GM19351 (cell line): ENCODE results near the gene HDLBP.
"Not testable (repeated sequence)": the region's sequence is repeated elsewhere in the genome, so short reads cannot be mapped to it uniquely, and the experiment has no call there.

ENCODE experiments used
- ATAC-seq: cut with Tn5 transposase; IDR thresholded peaks from one replicate; pipeline ENCODE4 v1.9.1; 2021; ENCODE audit warnings: mild to moderate bottlenecking, moderate library complexity; ENCODE audit not compliant: unreplicated experiment

Gene HDLBP

DNA sequence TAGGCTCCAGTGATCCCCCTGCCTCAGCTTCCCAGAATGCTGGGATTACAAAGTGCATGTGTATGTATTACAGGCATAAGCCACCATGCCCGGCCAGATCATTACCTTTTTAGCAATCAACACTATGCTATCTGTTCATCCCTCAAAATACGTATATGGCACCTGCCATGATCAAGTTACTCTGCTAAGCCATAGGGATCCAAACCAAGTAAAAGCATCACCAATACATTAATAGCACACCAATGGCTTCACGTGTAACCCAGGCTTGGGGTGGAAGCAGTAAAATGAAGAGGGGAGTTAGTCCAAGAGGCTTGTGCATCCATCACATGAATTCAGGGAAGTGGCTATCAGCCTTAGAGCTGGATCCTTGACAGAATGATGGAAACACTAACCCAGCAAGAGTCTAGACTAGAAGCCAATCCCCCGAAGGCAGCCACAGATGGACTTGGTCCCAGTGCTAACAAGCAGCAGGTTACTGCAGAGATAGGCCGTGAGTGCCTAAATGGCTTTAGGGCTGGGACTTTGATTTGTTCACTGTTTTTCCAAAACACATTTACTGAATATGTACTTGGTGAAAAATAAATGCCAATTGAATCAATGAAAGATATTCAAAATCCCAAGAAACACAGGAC is 11.3 kb downstream of the HDLBP start:
- ATAC-seq, result no peak

DNA sequence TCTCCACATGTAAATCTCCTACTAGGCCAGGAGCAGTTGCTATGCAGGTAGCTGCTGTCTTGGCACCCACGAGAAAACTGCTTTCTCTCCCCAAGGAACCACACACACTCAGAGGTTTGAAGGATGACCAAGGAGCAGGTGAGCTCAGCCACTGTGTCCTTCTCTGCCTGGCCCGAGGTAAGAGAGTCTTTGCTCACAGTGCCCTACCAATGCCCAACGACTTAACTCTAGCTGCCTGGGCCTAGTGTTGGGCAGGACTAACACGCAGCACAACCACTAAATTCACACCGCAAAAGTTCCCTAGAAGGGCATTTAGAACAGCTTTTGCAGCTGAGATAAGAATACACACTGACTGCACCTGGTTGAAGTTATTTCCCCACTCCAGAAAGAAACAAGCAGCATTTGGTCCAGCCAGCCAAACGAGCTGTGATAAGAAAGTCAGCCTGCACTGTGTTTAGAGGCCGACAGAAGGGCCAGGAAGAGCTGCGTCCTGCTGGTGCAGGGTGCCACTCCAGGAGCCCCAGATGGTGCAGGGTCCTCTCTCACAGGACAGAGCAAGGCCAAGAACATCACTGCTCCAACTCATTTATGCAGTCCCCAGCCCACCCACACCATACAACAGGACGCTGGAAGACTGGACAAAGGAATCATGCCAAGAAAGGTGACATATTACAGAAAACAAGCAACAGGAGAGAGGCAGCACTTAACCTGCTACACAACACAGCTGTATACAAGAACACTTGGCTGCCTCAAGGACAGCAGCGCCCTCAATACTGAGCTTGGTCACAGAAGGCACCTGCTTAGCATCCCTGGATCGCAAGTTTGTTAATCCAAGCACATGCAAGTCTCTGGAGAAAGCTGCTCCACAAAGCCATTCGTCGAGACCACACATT is 12.5 kb downstream of the HDLBP start:
- ATAC-seq, result no peak

DNA sequence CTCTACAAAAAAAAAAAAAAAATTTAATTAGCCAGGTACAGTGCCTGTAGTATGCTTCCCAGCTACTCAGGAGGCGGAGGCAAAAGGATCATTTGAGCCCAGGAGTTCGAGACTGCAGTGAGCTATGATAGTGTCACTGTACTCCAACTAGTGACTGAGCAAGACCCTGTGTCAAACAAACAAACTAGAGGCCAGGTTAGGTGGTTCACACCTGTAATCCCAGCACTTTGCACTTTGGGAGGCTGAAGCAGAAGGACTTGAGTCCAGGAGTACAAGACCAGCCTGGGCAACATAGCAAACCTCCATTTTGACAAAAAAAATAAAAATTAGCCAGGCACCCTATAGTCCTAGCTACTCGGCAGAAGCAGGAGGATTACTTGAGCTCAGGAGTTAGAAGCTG is 13.4 kb downstream of the HDLBP start:
- no peak for ATAC-seq

DNA sequence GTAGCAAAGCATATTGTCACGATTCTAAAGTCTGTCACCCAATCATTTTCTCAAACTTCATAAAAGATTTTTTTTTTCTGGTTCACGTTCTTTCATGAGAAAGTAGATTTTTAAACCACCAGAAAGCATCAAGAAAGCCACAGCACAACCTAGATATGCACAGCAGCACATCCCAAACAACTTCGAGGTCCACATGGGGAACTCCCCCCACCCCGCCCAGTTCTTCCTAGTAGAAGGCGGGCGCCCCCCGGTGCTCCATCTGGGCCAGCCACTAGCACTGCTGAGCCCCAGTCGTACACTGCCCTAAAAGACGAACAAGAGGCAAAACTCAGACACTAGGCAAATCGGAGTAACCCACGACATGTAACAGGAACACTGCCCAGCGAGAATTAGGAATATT is 15.5 kb downstream of the HDLBP start:
- ATAC-seq, result no peak

DNA sequence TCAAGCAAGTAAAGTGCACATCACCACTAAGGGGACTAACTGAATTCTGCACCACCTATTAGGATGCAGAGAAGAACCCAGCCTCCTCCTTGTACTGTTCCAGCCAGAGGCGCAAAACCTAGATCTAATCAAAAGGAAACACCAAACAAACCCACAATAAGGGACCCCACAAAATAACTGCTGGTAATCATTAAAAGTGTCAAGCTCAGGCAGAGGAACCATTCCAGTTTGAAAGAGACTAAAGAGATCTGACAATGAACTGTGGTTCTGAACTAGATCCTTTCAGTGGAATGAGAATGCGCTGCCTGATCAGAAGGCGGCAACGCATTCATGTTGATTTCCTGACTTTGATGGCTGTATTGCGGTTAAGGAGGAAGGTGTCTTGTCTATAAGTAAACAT is 16.8 kb downstream of the HDLBP start:
- ATAC-seq, result no peak

DNA sequence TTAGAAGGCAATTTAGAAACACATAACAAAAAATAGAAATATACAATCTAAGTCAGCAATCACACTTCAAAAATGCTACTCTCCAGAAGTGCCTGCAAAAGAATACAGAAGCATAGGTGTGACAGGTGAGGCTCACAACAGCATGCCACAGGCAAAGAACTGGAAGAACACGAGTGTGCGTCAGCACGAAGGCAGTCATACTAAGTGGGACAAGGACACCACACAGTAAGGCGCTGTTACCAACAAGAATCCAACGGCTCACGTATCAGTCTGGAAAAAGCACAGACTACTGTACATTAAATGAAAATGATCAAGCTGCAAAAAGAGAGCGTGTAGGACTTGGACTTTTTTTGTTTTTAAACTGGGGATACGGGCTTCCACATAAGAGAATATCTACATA is 18.7 kb downstream of the HDLBP start:
- no peak for ATAC-seq

DNA sequence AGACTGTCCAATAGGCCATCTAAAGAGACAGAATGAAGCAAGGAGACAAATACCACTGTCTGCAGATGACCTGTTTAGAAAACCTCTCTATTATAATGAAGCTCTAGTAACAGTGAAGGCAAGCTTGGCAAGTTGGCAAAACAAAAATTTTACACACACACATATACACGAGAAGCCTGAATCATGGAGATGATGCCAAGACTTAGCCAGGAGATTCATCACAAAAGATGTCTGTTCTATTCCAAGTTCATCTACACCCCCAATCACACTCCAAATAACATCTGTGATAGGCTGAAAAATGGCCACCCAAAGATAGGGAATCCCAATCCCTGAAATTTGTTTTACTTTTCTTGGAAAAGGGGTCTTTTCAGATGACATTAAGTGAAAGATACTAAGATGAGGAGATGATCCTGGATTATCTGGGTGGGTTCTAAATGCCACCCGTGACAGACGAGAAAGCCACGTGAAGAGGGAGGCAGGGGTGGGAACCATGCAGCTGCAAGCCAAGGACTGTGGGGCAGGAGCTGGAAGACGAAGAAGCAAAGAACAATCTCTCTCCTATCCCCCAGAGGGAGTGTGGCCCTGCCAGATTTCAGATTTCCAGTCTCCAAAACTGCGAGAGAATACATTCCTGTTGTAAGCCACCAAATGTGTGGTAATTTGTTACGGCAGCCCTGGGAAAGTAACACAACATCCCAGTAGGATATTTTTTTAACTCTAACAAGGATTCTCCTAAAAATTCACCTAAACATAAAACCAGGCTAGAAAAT is 20.0 kb downstream of the HDLBP start:
- ATAC-seq, result no peak

DNA sequence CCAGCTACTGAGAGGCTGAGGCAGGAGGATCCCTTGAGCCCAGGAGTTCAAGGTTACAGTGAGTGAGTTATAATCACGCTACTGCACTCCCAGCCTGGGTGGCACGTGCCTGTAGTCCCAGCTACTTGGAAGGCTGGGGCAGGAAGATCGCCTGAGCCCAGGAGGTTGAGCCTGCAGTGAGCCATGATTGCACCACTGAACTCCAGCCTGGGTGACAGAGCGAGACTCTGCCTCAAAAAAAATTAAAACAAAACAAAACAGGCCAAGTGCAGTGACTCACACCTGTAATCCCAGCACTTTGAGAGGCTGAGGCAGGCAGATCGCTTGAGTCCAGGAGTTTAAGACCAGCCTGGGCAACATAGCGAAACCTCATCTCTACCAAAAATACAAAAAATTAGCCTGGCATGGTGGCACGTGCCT is 22.1 kb downstream of the HDLBP start:
- ATAC-seq, result not testable (repeated sequence)

DNA sequence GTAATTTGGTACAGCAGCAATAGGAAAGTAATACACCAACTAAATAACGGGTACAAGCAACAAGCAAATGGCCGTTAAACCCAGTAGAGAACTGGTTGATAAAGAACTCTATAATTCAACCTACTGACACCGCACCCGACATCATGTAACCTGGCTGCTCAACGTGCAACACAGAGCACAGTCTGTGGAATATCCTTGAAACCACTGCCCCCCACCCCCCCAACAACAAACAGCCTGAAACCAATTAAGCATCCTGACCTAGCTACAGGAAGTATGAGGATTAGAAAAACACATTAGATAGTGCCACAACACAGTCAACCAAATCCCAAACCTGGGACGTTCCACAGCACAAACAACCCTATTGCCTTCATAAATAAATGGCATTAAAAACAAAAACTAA is 23.5 kb downstream of the HDLBP start:
- no peak for ATAC-seq

DNA sequence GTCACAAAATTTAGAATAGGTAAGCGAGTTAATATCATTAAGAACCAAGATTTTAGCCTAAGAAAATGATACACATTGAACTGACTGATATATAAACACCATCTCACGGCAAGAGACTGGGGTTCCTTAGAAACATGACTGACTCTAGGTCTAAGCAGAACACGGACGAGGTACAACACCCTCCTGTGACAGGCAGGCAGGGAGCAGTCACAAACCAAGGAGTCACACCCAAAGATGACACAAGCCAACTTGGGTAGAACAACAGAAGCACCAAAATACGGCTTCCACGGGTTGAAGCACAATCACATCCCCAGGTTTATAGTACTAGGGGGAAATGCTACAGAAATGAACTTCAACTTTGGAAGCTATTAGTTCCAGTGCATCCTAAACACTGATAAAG is 24.3 kb downstream of the HDLBP start:
- ATAC-seq, result no peak

DNA sequence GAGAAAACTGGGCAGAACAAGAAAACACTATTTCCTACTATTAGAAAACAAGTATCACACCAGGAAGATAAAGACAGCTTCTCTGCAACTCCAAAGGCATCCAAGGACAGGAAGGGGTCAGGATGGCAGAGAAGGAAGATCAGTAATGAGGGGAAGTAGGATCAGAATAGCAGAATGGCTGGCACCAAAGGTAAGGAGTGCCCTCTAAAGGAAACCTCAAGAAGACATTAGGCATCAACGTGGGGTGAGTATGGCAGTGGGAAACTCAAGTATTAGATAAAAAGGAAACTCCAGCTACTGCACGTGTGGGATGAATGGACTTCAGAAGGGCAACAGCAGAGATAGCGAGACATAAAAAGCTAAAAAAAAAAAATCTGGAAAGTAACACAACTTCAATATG is 25.9 kb downstream of the HDLBP start:
- no peak for ATAC-seq

DNA sequence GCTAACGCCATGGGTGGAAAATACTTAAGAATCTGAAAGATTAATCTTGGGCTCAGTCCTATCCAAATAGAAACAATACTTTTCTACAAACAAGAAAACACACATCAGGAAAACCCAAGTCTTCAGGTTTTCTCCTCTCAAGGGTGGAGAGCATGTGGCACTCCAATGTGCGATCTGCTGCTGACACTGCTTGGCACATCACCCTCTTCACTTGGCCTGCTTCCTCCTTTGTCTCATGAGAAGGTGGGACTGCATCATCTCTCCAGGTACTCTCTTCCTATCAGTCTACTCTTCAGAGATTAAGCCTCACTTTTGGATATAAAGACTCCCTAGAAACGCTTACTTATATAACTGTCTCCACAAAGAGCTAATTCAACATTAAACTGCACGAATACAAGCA is 26.4 kb downstream of the HDLBP start:
- no peak for ATAC-seq

DNA sequence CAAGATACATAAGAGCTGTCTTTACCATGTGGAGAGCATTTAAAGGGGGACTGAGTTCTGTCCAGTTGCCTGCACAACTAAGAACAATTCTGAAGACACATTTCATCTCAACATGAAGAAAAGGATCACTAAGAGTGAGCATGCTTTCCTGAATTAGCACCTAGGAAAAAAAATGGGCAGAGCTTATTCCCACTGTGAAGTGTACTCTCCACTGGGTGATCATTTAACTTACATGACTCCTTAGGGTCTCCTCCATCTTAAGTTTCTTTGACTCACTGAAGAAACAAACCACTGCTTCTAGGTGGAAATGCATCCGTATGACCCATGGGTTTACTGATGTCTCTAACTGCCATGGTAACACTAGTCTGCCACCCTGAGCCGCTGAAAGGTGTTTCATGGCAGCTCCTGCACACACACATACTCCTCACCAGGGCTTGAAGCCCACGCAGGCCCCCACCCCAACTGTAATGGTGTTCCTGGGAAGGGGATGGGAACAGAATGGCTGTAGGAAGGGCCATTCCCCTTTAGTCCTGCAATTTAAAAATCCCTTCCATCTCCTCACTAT is 27.1 kb downstream of the HDLBP start:
- no peak for ATAC-seq

DNA sequence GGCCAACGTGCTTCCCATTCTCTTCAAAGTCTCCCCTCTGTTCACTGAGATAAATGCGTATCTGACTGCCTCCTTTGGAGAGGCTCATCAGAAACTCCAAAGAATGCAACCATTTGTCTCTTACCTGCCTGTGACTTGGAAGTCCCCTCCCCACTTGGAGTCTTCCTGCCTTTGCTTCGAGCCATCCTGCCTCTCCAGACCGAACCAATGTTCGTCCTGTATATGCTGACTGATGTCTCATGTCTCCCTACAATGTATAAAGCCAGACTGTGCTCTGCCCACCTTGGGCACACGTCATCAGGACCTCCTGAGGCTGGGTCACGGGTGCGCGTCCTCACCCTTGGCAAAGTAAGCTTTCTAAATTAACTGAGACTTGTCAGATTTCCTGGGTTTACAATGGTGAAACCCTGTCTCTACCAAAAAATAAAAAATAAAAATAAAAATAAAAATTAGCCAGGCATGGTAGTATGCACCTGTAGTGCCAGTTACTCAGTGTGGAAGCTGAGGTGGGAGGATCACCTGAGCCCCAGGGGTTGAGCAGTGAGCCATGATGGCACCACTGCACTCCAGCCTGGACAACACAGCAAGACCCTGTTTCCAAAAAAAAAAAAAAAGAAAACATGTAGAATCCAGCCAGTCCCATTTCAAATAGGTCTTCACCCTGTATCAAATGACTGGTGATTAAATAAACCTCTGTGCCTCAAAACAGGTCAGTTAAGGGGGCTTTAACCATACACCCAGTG is 29.0 kb downstream of the HDLBP start:
- ATAC-seq, result no peak

DNA sequence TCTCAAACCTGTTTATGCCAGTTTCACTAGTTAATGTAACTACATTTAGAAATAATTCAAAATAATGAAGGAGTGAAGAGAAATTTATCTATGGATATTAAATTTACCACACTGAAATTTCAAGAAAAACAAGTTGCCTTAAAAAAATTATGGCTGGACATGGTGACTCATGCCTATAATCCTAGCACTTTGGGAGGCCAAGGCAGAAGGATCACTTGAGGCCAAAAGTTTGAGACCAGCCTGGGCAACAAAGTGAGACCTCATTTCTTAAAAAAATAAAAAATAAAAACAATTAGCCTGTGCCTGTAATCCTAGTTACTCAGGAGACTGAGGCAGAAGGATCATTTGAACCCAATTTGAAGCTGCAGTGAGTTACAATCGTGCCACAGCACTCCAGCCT is 29.9 kb downstream of the HDLBP start:
- ATAC-seq, result no peak

DNA sequence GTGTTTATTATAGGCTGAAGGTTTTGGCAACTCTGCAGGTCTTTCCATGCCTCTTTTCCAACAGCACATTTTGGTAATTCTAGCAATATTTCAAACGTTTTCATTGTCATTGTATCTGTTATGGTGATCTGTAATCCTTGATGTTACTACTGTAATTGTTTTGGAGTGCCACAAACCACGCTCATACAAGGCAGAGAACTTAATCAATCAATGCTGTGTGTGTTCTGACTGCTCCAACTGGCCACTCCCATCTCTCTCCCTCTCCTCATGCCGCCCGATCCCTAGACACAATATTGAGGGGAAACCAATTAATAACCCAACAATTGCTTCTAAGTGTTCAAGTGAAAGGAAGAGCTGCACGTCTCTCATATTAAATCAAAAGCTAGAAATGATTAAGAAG is 32.9 kb downstream of the HDLBP start:
- no peak for ATAC-seq

DNA sequence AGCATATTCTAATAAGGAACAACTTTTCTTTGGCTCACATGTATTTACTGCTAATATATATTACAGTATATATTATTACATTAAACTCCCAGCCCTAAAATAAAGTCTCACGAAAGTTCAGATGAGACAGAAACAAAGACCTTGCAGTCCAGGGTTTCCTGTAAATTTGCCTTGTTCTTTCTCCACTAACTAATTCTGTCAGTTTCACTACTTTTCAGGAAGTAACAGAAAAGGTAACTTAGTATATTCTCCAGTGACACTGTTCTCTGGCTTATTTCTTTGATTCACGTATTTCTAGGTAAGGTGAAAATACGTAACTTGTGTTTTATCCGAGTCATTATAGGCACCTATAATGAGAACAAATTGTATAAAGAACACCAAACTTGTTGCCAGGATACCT is 35.2 kb downstream of the HDLBP start:
- no peak for ATAC-seq

DNA sequence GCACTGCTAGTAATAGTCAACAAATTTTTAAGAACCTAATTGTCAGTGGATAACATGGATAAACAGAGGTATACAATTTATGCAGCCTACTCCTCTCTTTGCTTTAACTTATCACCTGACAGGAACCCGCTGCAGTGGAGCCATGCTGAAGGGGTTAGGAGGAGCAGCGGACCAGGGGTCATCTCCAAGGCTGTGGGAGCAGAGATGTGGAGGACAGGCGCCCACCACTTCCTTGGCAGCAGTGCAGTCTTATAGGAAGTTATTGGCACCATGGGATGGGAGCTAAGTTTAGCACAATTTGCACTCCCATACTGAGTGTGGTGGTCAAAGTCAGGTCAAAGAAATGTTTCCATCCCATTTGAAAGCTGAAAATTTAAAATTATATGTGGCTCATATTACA is 35.6 kb downstream of the HDLBP start:
- no peak for ATAC-seq

DNA sequence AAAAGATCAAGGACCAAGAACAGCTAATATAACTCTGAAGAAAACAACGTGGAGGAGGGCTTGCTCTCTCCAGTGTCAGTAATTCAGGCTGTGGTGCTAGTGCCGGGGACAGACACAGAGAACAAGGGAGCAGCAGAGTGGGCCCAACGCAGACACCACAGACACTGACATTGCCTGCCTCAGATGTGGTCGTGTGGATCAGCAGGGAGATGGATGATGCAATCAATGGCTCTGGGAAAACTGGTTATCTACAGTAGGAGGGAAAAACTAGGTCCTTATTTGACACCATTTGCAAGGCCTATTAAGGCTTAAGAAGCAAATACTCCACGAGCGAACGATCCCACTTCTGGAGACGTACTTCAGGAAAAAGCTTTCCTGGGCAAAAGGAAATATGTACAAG is 36.1 kb downstream of the HDLBP start:
- no peak for ATAC-seq

DNA sequence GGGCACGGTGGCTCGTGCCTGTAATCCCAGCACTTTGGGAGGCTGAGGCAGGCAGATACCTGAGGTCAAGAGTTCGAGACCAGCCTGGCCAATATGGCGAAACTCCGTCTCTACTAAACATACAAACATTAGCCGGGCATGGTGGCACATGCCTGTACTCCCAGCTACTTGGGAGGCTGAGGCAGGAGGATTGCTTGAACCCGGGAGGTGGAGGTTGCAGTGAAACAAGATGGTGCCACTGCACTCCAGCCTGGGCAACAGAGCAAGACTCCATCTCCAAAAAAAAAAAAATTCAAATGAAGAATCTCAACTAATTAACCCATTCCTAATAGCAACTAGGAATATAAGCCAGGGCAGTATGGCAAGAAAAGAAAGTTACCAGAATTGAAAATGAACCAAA is 37.2 kb downstream of the HDLBP start:
- ATAC-seq, result not testable (repeated sequence)

DNA sequence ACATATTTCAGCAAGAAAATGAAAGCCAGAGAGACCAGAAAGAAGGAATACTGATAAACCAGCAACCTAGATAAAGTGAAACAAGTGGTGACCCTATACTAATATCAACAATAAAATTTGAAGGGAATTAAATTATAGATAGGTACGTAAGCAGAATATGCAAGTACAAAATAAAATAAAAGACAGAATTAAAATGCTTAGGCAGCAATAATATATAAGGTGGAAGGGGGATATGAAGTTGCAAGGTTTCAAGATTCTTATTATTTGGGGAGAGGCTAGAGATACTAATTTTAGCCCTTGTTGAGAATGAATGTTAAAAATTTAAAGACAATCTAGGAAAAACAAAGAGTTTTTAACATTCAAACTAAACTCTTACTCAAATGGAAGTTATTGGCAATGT is 39.6 kb downstream of the HDLBP start:
- no peak for ATAC-seq
